Upper lobe of left lung (tissue), 6 donors: Measurements from ENCODE around the gene CA6. TPM values are rescaled to one million over a fixed set of nuclear protein-coding genes. Genes with fewer than 3 reads are reported as not detected.

Source experiments
- ATAC-seq, 2 donors: fragments of 200-7000 bp; cut with Tn5 transposase; one replicate each; pipeline ENCODE4 v1.9.1; 2022; ENCODE audit warnings: mild to moderate bottlenecking in 2 of 2, moderate library complexity in 2 of 2; ENCODE audit not compliant: low FRiP score in 2 of 2
- DNase-seq, 2 donors: peaks; one replicate each; pipeline ENCODE4 v3.0.0-alpha.2; 2019 to 2020
- H3K27ac ChIP-seq, 4 donors: fragments of 200-600 bp; sonication (generic); one replicate each; pipeline ENCODE4 v1.5.1; 2016 to 2019
- H3K27me3 ChIP-seq, 4 donors: fragments of 200-600 bp; sonication (generic); one replicate each; pipeline ENCODE4 v1.5.1; 2017 to 2019
- H3K36me3 ChIP-seq, 4 donors: fragments of 200-600 bp; sonication (generic); one replicate each; pipeline ENCODE4 v1.5.1; 2016 to 2019
- H3K4me1 ChIP-seq, 4 donors: fragments of 200-600 bp; sonication (generic); one replicate each; pipeline ENCODE4 v1.5.1; 2018 to 2019
- H3K4me3 ChIP-seq, 4 donors: fragments of 200-600 bp; sonication (generic); one replicate each; pipeline ENCODE4 v1.5.1; 2017 to 2019; ENCODE audit warnings: mild to moderate bottlenecking in 2 of 4, moderate library complexity in 1 of 4
- H3K9me3 ChIP-seq, 4 donors: fragments of 200-600 bp; sonication (generic); one replicate each; pipeline ENCODE4 v1.5.1; 2018 to 2019
- EP300 ChIP-seq, 4 donors: sonication (generic); formaldehyde crosslinking; IDR thresholded peaks; one replicate each; pipeline ENCODE4 v1.5.1; 2017; ENCODE audit warnings: antibody characterized with exemption in 4 of 4, control low read depth in 2 of 4
- POLR2A ChIP-seq, 4 donors: fragments of 450-650 bp; IDR thresholded peaks; one replicate each; pipeline ENCODE4 v1.5.1; 2016 to 2017; ENCODE audit warnings: antibody characterized with exemption in 4 of 4, mild to moderate bottlenecking in 2 of 4
- POLR2AphosphoS5 ChIP-seq, 2 donors: sonication (generic); formaldehyde crosslinking; IDR thresholded peaks; one replicate each; pipeline ENCODE4 v1.5.1; 2017; ENCODE audit warnings: antibody characterized with exemption in 2 of 2
- WGBS, 2 donors: methylation state at CpG; one replicate each; pipeline ENCODE4 v1.1.5; 2017 to 2018; 5-methylcytosine and 5-hydroxymethylcytosine counted together
- total RNA-seq, 6 donors: library from RNA; depleted of rRNA in 4 of 6; stranded (reverse); fragments of >200 nt in 4 of 6; gene quantifications; one replicate each; pipeline versions ENCODE4 v1.1.0 to v1.2.1, GENCODE V29; 2016 to 2021
- TF ChIP-seq, protein P1 (sequence below), 6 experiments: fragments of 450-650 bp in 4 of 6; fragments of 200-600 bp in 2 of 6; sonication (generic) in 2 of 6; IDR thresholded peaks; one replicate each; pipeline ENCODE4 v1.5.1; 2016 to 2019; ENCODE audit warnings: antibody characterized with exemption in 6 of 6
- donor health status: DM: no; HTN: no; CAD: no; lungs with moderate emphysema.
- donor health status: DM: no; HTN: yes; CAD: no; lungs with severe emphysema.

Gene CA6
- total RNA-seq, 6 donors from 2014 or later, result not detected

DNA sequence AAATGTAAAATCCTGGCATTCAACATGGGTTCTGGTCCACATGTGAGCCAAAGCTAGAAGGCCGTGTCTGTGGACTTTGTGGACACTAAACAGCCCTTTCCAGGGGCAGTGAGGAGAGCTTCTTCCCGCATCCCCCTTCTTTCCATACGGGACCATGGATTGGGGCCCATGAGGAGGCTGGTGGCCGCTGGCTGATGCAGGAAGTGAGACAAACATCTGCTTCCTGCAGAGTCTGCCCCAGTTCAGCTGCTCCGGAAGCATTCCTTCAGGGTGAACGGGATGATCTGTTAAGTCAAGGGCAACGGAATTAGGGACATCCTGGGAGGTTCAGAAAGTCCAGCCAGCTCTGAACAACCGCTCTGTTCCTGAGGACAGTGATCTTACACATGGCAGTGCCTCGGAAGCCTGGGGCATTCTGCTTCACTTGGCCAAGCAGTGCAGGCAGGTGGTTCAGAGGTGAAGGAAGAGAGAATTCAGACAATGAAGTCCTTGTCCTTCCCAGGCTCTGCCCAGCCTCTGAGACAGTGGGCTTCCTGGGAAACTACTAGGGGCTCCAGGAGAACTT lies 1.5 kb downstream of the CA6 start:
- H3K4me1 ChIP-seq, result peaks cover 0 to 3% (median 0%) of the 10 kb centered on the region in 4 donors
- DNase-seq (no peak), ATAC-seq (no peak)
- WGBS, 2 donors, result 56 to 67% methylated on average over 3 to 9 of the region's 9 CpGs
- no peaks in the 10 kb centered on the region for H3K27me3 ChIP-seq
- H3K36me3 ChIP-seq, result no peaks in the 10 kb centered on the region
- H3K4me3 ChIP-seq, result no peak overlapping the region
- no peaks in the 10 kb centered on the region for H3K9me3 ChIP-seq
- TF ChIP-seq POLR2AphosphoS5 (IDR thresholded peaks at IDR 0.05), result no peak
- TF ChIP-seq POLR2A (IDR thresholded peaks at IDR 0.05), result no peak
- TF ChIP-seq EP300 (IDR thresholded peaks at IDR 0.05), result no peak
- TF ChIP-seq, protein P1, sequence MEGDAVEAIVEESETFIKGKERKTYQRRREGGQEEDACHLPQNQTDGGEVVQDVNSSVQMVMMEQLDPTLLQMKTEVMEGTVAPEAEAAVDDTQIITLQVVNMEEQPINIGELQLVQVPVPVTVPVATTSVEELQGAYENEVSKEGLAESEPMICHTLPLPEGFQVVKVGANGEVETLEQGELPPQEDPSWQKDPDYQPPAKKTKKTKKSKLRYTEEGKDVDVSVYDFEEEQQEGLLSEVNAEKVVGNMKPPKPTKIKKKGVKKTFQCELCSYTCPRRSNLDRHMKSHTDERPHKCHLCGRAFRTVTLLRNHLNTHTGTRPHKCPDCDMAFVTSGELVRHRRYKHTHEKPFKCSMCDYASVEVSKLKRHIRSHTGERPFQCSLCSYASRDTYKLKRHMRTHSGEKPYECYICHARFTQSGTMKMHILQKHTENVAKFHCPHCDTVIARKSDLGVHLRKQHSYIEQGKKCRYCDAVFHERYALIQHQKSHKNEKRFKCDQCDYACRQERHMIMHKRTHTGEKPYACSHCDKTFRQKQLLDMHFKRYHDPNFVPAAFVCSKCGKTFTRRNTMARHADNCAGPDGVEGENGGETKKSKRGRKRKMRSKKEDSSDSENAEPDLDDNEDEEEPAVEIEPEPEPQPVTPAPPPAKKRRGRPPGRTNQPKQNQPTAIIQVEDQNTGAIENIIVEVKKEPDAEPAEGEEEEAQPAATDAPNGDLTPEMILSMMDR (IDR thresholded peaks at IDR 0.05), result no peak
- no peak overlapping the region for H3K27ac ChIP-seq

DNA sequence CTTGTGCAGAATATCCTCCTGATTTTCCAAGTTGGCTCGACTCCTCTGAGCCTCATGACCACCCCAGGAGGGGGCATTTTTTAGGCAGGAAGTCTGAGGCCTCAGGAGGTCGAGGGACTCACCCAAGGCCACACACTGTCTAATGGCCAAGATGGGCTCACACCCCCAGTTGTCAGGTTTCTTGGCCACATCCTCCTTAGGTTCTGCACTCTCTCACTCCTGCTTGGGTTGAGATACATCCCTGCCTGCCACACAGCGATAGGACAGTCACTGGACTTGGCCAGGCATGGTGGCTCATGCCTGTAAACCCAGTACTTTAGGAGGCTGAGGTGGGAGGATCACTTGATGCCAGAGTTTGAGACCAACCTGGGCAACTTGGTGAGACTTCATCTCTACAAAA lies 4.6 kb downstream of the CA6 start:
- Histone ChIP-seq H3K4me1 (peaks cover 0 to 3% (median 0%) of the 10 kb centered on the region in 4 donors), H3K27me3 (no peaks in the 10 kb centered on the region), H3K27ac (no peak overlapping the region), H3K9me3 (no peaks in the 10 kb centered on the region), H3K4me3 (no peak overlapping the region), H3K36me3 (no peaks in the 10 kb centered on the region)
- ATAC-seq (no peak), DNase-seq (no peak)
- TF ChIP-seq POLR2A (IDR thresholded peaks at IDR 0.05) (no peak), EP300 (IDR thresholded peaks at IDR 0.05) (no peak), POLR2AphosphoS5 (IDR thresholded peaks at IDR 0.05) (no peak)
- TF ChIP-seq, protein P1 (IDR thresholded peaks at IDR 0.05), result no peak
- WGBS, 2 donors, result 66 to 74% methylated on average over 3 of the region's 3 CpGs

DNA sequence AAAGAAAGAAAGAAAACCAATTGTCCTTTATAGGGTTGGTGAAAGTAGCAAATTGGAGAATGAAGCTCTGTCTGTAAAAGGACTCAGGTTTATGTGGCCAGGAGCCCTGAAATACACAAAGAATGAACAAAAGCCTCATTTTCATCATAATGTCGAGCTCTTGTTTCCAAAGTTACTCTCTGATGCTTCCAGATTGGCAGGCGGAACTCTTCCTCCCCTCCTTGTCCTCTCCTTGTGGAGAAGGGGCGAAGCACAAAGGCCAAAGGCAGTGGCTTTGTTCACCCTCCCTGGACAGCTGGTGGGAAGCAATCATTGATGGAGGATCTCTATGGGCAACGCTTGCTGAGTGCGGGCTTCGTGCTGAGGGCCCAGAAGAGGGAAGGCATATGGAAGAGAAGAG lies 5.6 kb downstream of the CA6 start:
- WGBS, 2 donors, result 72 to 83% methylated on average over 6 of the region's 6 CpGs
- H3K9me3 ChIP-seq, result no peaks in the 10 kb centered on the region
- ATAC-seq (no peak), DNase-seq (no peak)
- no peaks in the 10 kb centered on the region for H3K36me3 ChIP-seq
- TF ChIP-seq, protein P1 (IDR thresholded peaks at IDR 0.05), result no peak
- TF ChIP-seq EP300 (IDR thresholded peaks at IDR 0.05), result no peak
- TF ChIP-seq POLR2A (IDR thresholded peaks at IDR 0.05), result no peak
- no peak for TF ChIP-seq POLR2AphosphoS5 (IDR thresholded peaks at IDR 0.05)
- H3K27me3 ChIP-seq, result no peaks in the 10 kb centered on the region
- H3K27ac ChIP-seq, result no peak overlapping the region
- H3K4me1 ChIP-seq, result peaks cover 0 to 3% (median 0%) of the 10 kb centered on the region in 4 donors
- H3K4me3 ChIP-seq, result no peak overlapping the region

DNA sequence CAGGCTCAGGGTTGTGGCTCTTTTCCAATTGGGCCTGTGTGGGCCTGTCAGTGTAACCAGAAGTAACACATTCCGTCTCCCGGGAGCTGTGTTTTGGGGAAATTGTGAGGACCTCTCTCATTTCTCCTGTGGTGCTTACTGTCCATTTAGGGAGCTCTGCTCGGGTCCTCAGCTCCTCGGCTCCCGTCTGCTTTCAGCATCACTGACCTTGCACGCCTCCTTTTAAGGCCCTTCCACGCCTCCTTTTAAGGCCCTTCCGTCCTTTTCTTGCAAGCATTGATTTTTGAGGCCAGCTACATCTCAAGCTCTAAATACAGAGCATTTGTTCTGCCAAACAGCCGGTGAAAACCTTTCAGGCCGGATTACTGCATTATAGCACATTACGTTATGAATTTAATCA lies 9.7 kb downstream of the CA6 start:
- no peaks in the 10 kb centered on the region for H3K36me3 ChIP-seq
- TF ChIP-seq, protein P1 (IDR thresholded peaks at IDR 0.05), result no peak
- TF ChIP-seq POLR2A (IDR thresholded peaks at IDR 0.05) (no peak), POLR2AphosphoS5 (IDR thresholded peaks at IDR 0.05) (no peak), EP300 (IDR thresholded peaks at IDR 0.05) (no peak)
- H3K4me1 ChIP-seq, result no peaks in the 10 kb centered on the region
- no peaks in the 10 kb centered on the region for H3K9me3 ChIP-seq
- no peak overlapping the region for H3K4me3 ChIP-seq
- H3K27ac ChIP-seq, result no peak overlapping the region
- ATAC-seq (no peak), DNase-seq (no peak)
- H3K27me3 ChIP-seq, result no peaks in the 10 kb centered on the region
- WGBS, 2 donors, result 91 to 95% methylated on average over 11 of the region's 11 CpGs
